Measurements from ENCODE around the gene C20orf204.
A peak's percentile ranks its signal among the peaks of the same experiment; 100 is the strongest.

DNA sequence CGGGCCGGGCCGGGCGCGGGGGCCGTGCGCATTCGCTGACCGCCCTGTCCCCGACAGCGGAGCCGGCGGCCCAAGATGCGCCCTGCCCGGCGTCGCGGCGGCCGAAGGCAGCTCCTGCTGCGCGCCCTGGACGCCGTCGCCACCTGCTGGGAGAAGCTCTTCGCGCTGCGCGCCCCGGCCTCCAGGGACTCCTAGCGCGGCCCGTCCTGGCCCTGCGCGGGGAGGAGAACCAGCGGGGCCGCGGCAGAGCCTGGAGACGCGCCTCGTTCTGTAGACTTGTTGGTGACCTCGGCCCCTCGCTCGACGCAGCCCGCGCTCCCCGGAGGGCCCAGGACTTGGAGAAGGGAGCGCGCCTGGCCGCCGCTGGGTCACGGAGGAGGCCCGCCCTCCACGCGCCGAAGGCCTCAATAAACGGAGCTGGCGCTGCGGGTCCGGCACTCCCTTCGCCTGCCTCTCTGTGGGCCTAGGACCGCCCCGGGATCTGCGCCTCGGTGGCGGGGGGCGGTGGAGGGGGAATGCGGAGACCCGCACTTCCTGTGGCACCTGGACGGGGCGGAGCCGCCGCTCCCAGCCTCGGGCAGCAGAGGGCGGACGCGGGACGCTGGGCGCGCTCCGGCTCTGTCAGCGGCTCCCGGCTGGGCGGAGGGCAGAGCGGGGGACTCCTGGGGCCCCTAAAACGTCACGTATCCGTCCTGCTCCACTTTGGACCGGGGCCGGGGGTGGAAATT lies 2.7 kb downstream of the C20orf204 start:
- TF ChIP-seq PAX5 (IDR thresholded peaks at IDR 0.05; ENCODE audit: borderline replicate concordance, low read depth, low read length) = peak; percentile 31; the same call in 1 of the 2 replicates
- peak; percentile 61 for TF ChIP-seq POLR2A (IDR thresholded peaks at IDR 0.05; ENCODE audit: low read depth, low read length)
- TF ChIP-seq GABPA (IDR thresholded peaks at IDR 0.05; ENCODE audit: low read depth) = no peak
- peak; percentile 69; the same call in 1 of the 2 replicates for TF ChIP-seq YY1 (IDR thresholded peaks at IDR 0.05; ENCODE audit: low read depth, low read length)

Measured in GM12878 (cell line).